ENCODE results near the gene TBL1X. TPM values are rescaled to one million over a fixed set of nuclear protein-coding genes. Genes with fewer than 3 reads are reported as not detected.

TBL1X gene
- total and polyA plus RNA-seq, 8 donors: 4.7 to 53.1 (median 9.5) TPM

DNA sequence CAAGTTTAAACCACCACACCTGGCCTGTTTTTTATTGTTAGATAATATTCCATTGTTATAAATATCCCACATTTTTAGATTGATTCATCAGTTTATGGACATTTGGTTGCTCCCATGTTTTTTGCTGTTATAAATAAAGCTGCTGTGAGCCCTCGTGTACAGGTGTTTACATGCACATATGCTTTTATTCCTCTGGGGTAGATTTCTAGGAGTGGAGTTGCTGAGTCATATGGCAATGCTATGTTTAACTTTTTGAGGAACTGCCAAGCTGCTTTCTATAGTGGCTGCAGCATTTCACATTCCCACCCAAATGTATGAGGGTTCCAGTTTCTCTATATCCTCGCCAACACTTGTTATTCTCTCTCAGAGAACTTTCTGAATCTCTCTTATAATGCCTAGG lies 90.5 kb downstream of the TBL1X start:
- Histone ChIP-seq H3K36me3 (no peaks in the 10 kb centered on the region), H3K27ac (no peak overlapping the region), H3K27me3 (no peaks in the 10 kb centered on the region), H3K4me1 (peaks cover 0 to 10% (median 0%) of the 10 kb centered on the region in 4 donors), H3K9me3 (no peaks in the 10 kb centered on the region), H3K4me3 (no peak overlapping the region)
- no peak for TF ChIP-seq POLR2AphosphoS5 (IDR thresholded peaks at IDR 0.05)
- TF ChIP-seq, protein P1, sequence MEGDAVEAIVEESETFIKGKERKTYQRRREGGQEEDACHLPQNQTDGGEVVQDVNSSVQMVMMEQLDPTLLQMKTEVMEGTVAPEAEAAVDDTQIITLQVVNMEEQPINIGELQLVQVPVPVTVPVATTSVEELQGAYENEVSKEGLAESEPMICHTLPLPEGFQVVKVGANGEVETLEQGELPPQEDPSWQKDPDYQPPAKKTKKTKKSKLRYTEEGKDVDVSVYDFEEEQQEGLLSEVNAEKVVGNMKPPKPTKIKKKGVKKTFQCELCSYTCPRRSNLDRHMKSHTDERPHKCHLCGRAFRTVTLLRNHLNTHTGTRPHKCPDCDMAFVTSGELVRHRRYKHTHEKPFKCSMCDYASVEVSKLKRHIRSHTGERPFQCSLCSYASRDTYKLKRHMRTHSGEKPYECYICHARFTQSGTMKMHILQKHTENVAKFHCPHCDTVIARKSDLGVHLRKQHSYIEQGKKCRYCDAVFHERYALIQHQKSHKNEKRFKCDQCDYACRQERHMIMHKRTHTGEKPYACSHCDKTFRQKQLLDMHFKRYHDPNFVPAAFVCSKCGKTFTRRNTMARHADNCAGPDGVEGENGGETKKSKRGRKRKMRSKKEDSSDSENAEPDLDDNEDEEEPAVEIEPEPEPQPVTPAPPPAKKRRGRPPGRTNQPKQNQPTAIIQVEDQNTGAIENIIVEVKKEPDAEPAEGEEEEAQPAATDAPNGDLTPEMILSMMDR (IDR thresholded peaks at IDR 0.05): no peak
- TF ChIP-seq POLR2A (IDR thresholded peaks at IDR 0.05): no peak
- TF ChIP-seq EP300 (IDR thresholded peaks at IDR 0.05): no peak
- intact Hi-C loops (cut with DNase I; ENCODE audit: low total_unique reads): no loop called here
- 65 to 83% (median 73%) methylated on average over 2 of the region's 2 CpGs for WGBS, 5 donors
- no peak for DNase-seq

DNA sequence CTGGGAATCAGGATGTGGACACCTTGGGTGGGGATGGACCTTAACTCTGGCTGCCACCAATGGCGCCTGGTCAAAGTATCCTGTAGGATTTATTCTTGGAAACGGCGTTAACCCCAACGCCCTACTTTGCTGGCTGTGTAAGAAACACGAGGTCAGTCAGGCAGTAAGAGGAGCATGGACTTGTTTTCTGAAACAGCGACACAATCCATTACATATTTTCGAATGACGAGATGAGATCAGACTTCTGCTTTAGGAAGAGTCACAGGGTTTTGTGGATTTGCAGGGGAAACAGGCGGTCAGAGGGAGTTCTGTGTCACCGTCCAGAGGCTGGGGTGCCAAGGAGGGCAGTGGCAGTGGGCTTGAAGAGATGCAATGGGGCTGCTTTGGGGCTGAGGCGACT lies 92.2 kb downstream of the TBL1X start:
- 75 to 84% (median 82%) methylated on average over 11 of the region's 11 CpGs for WGBS, 5 donors
- TF ChIP-seq POLR2AphosphoS5 (IDR thresholded peaks at IDR 0.05) (no peak), EP300 (IDR thresholded peaks at IDR 0.05) (no peak), POLR2A (IDR thresholded peaks at IDR 0.05) (no peak)
- TF ChIP-seq, protein P1 (IDR thresholded peaks at IDR 0.05): no peak
- no peak for DNase-seq
- no peak overlapping the region for H3K27ac ChIP-seq
- H3K27me3 ChIP-seq: no peaks in the 10 kb centered on the region
- no peaks in the 10 kb centered on the region for H3K36me3 ChIP-seq
- no peak overlapping the region for H3K4me3 ChIP-seq
- intact Hi-C loops (cut with DNase I; ENCODE audit: low total_unique reads): no loop called here
- peaks cover 0 to 10% (median 0%) of the 10 kb centered on the region in 4 donors for H3K4me1 ChIP-seq
- no peaks in the 10 kb centered on the region for H3K9me3 ChIP-seq

- H3K36me3 ChIP-seq: no peaks in the 10 kb centered on the region
- WGBS, 5 donors: 63 to 75% (median 71%) methylated on average over 5 of the region's 5 CpGs
- no peaks in the 10 kb centered on the region for H3K9me3 ChIP-seq
- H3K4me3 ChIP-seq: no peak overlapping the region
- H3K27me3 ChIP-seq: no peaks in the 10 kb centered on the region
- no peak for DNase-seq
- H3K27ac ChIP-seq: no peak overlapping the region
- TF ChIP-seq, protein P1 (IDR thresholded peaks at IDR 0.05): no peak
- TF ChIP-seq POLR2AphosphoS5 (IDR thresholded peaks at IDR 0.05) (no peak), EP300 (IDR thresholded peaks at IDR 0.05) (no peak), POLR2A (IDR thresholded peaks at IDR 0.05) (no peak)
- intact Hi-C loops (cut with DNase I; ENCODE audit: low total_unique reads): no loop called here
- peaks cover 0 to 10% (median 0%) of the 10 kb centered on the region in 4 donors for H3K4me1 ChIP-seq
Measured at GRCh38 chrX:9557521-9557920, 92.7 kb downstream of the TBL1X start.

DNA sequence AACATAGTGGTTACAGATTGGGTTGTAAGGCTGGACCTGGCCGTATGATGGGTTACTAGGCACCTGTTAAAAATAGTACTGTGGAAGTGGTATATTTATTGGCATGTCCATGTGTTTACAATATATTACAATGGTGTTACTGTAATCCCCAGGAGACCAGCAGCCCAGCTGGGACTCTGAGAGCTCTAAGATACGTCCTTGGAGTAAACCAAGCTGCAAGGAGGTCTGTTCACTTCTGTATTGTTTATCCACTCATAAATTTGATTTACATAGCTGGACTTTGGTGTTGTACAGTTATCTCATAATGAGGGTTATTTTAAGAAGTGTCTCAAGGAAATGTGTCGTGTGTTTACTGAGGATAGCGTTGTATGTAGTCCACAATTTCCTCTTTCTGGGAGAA lies 93.8 kb downstream of the TBL1X start:
- no peak overlapping the region for H3K4me3 ChIP-seq
- intact Hi-C loops (cut with DNase I; ENCODE audit: low total_unique reads): no loop called here
- no peak for TF ChIP-seq EP300 (IDR thresholded peaks at IDR 0.05)
- no peak for TF ChIP-seq POLR2AphosphoS5 (IDR thresholded peaks at IDR 0.05)
- TF ChIP-seq, protein P1 (IDR thresholded peaks at IDR 0.05): no peak
- TF ChIP-seq POLR2A (IDR thresholded peaks at IDR 0.05): no peak
- no peaks in the 10 kb centered on the region for H3K27me3 ChIP-seq
- no peak for DNase-seq
- H3K4me1 ChIP-seq: peaks cover 0 to 17% (median 0%) of the 10 kb centered on the region in 4 donors
- no peak overlapping the region for H3K27ac ChIP-seq
- H3K36me3 ChIP-seq: no peaks in the 10 kb centered on the region
- WGBS, 5 donors: 30 to 67% (median 56%) methylated on average over 4 of the region's 4 CpGs
- H3K9me3 ChIP-seq: no peaks in the 10 kb centered on the region

Data from stomach (tissue), 9 donors.